ENCODE results near the gene ABCC1.

Gene ABCC1

GRCh38 chr16:16163109-16163508 lies 213.7 kb downstream of the ABCC1 start:
- TF ChIP-seq SP1 (IDR thresholded peaks at IDR 0.05) (no peak), FOXM1 (IDR thresholded peaks at IDR 0.05; ENCODE audit: borderline replicate concordance) (no peak), ELF4 (IDR thresholded peaks at IDR 0.05) (no peak), CTBP1 (IDR thresholded peaks at IDR 0.05; ENCODE audit: borderline replicate concordance) (no peak), ARNT (IDR thresholded peaks at IDR 0.05) (no peak), LEF1 (IDR thresholded peaks at IDR 0.05; ENCODE audit: borderline replicate concordance) (no peak), ZNF384 (IDR thresholded peaks at IDR 0.05) (no peak), SUZ12 (IDR thresholded peaks at IDR 0.05) (no peak)
- no peak for DNase-seq (ENCODE audit: extremely low spot score)
- ChIA-PET POLR2A (no interaction called here), CTCF (no interaction called here)

- DNase-seq (ENCODE audit: extremely low spot score) = no peak
- POLR2A ChIA-PET = no interaction called here
- CTCF ChIA-PET = interaction anchor here (0.6 to 1.1 kb wide), 2 partner anchors 24 to 31 kb away, joined by 3 read pairs; no protein-coding TSS in a partner anchor
- TF ChIP-seq ELF4 (IDR thresholded peaks at IDR 0.05) (no peak), FOXK2 (IDR thresholded peaks at IDR 0.05) (no peak), SP1 (IDR thresholded peaks at IDR 0.05) (no peak), HDGF (IDR thresholded peaks at IDR 0.05; ENCODE audit: borderline replicate concordance) (no peak), ARNT (IDR thresholded peaks at IDR 0.05) (no peak), BHLHE40 (IDR thresholded peaks at IDR 0.05; ENCODE audit: borderline replicate concordance) (no peak), LEF1 (IDR thresholded peaks at IDR 0.05; ENCODE audit: borderline replicate concordance) (no peak), NFRKB (IDR thresholded peaks at IDR 0.05) (no peak), L3MBTL2 (conservative IDR thresholded peaks at IDR 0.05) (no peak), FOXA1 (IDR thresholded peaks at IDR 0.05) (no peak)
Measured at GRCh38 chr16:16163571-16163970, 214.2 kb downstream of the ABCC1 start.

GRCh38 chr16:16164243-16164642 lies 214.8 kb downstream of the ABCC1 start:
- ChIA-PET CTCF (interaction anchor here (1.1 kb wide), 1 partner anchor 23 kb away, joined by 3 read pairs; no protein-coding TSS in a partner anchor), POLR2A (no interaction called here)
- no peak for DNase-seq (ENCODE audit: extremely low spot score)
- TF ChIP-seq PKNOX1 (IDR thresholded peaks at IDR 0.05) (peak; percentile 37; the same call in 1 of the 2 replicates), TARDBP (IDR thresholded peaks at IDR 0.05) (no peak)

GRCh38 chr16:16166085-16166484 lies 216.7 kb downstream of the ABCC1 start:
- TF ChIP-seq CTBP1 (IDR thresholded peaks at IDR 0.05; ENCODE audit: borderline replicate concordance) = no peak
- TF ChIP-seq BHLHE40 (IDR thresholded peaks at IDR 0.05; ENCODE audit: borderline replicate concordance) = no peak
- no peak for TF ChIP-seq ZNF384 (IDR thresholded peaks at IDR 0.05)
- TF ChIP-seq L3MBTL2 (conservative IDR thresholded peaks at IDR 0.05) = no peak
- TF ChIP-seq FOXM1 (IDR thresholded peaks at IDR 0.05; ENCODE audit: borderline replicate concordance) = no peak
- TF ChIP-seq PKNOX1 (IDR thresholded peaks at IDR 0.05) = no peak
- TF ChIP-seq SP1 (IDR thresholded peaks at IDR 0.05) = no peak
- no peak for TF ChIP-seq LEF1 (IDR thresholded peaks at IDR 0.05; ENCODE audit: borderline replicate concordance)
- TF ChIP-seq SUZ12 (IDR thresholded peaks at IDR 0.05) = no peak
- no peak for TF ChIP-seq TARDBP (IDR thresholded peaks at IDR 0.05)
- CTCF ChIA-PET = no interaction called here
- POLR2A ChIA-PET = no interaction called here
- DNase-seq (ENCODE audit: extremely low spot score) = no peak

- ChIA-PET POLR2A (no interaction called here), CTCF (interaction anchor here (0.7 kb wide), 1 partner anchor 278 kb away, joined by 3 read pairs; no protein-coding TSS in a partner anchor)
- TF ChIP-seq ELF4 (IDR thresholded peaks at IDR 0.05) (no peak), ZNF384 (IDR thresholded peaks at IDR 0.05) (no peak), L3MBTL2 (conservative IDR thresholded peaks at IDR 0.05) (no peak)
- no peak for DNase-seq (ENCODE audit: extremely low spot score)
Measured at GRCh38 chr16:16166949-16167348, 217.5 kb downstream of the ABCC1 start.

GRCh38 chr16:16167927-16168326 lies 218.5 kb downstream of the ABCC1 start:
- TF ChIP-seq ARNT (IDR thresholded peaks at IDR 0.05) (no peak), ZNF384 (IDR thresholded peaks at IDR 0.05) (no peak), LEF1 (IDR thresholded peaks at IDR 0.05; ENCODE audit: borderline replicate concordance) (no peak)
- CTCF ChIA-PET = interaction anchor here (0.7 kb wide), 1 partner anchor 279 kb away, joined by 3 read pairs; no protein-coding TSS in a partner anchor
- POLR2A ChIA-PET = no interaction called here
- DNase-seq (ENCODE audit: extremely low spot score) = no peak

GRCh38 chr16:16168431-16168830 lies 219.0 kb downstream of the ABCC1 start:
- ChIA-PET POLR2A (no interaction called here), CTCF (no interaction called here)
- no peak for DNase-seq (ENCODE audit: extremely low spot score)
- TF ChIP-seq ELF4 (IDR thresholded peaks at IDR 0.05) (no peak), TARDBP (IDR thresholded peaks at IDR 0.05) (no peak)

GRCh38 chr16:16169615-16170014 lies 220.2 kb downstream of the ABCC1 start:
- TF ChIP-seq TARDBP (IDR thresholded peaks at IDR 0.05) (no peak), FOXA1 (IDR thresholded peaks at IDR 0.05) (no peak), NFRKB (IDR thresholded peaks at IDR 0.05) (no peak), ELF4 (IDR thresholded peaks at IDR 0.05) (no peak), ARNT (IDR thresholded peaks at IDR 0.05) (no peak), SUZ12 (IDR thresholded peaks at IDR 0.05) (no peak), SP1 (IDR thresholded peaks at IDR 0.05) (no peak), CTBP1 (IDR thresholded peaks at IDR 0.05; ENCODE audit: borderline replicate concordance) (no peak), L3MBTL2 (conservative IDR thresholded peaks at IDR 0.05) (no peak), FOXM1 (IDR thresholded peaks at IDR 0.05; ENCODE audit: borderline replicate concordance) (no peak)
- CTCF ChIA-PET = no interaction called here
- POLR2A ChIA-PET = no interaction called here
- no peak for DNase-seq (ENCODE audit: extremely low spot score)

All from HEK293T (cell line).